Activated CD8-positive, alpha-beta memory T cell treated with anti-CD3 and anti-CD28 coated beads for 1 hour (primary cell): ENCODE data around the gene SF3B2.
A peak's percentile ranks its signal among the peaks of the same experiment; 100 is the strongest.
"Not testable (repeated sequence)": the region's sequence is repeated elsewhere in the genome, so short reads cannot be mapped to it uniquely, and the experiment has no call there.

Experiments
- DNase-seq, 2 donors: peaks; one replicate each; pipeline ENCODE4 v3.0.0-alpha.2; 2020; ENCODE audit warnings: low read depth in 1 of 2; ENCODE audit errors: extremely low read depth in 1 of 2

The SF3B2 gene

DNA sequence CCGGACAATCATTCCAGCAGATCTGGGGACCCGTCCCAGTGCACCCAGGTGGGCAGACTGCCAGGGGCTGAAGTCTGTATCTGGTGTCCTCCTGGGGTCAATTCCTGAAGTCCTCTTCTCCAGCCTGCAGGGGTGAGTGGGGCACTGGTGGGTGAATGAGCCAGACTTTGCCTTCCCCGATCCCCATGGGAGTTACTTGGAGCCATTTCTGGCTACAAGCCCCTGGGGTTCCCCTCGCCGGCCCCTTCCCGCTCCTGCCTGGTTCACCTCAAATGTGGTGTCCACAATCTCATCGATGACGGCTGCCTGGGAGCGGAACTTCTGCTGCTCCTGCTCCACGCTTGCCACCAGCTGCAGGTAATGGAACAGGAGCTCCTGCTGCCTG lies 35.4 kb upstream of the SF3B2 start:
- DNase-seq = no peak

DNA sequence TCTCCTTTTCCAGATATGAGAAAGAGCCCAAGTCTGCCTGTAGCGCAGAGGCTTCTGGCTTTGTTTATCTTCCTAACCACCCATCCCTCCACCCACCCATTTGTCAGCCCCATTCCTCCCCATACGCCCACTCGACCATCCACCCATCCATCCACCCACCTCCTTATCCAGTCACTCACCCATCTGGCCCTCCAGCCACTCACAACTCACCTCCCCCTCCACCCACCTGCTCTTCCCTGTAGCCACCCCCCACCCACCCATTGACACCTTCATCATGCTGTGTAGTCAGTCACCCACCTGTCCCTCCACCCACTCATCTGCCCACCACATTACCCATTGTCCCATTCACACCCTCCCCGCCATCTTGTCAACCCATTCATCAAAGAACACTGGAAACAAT lies 34.8 kb upstream of the SF3B2 start:
- no peak for DNase-seq

DNA sequence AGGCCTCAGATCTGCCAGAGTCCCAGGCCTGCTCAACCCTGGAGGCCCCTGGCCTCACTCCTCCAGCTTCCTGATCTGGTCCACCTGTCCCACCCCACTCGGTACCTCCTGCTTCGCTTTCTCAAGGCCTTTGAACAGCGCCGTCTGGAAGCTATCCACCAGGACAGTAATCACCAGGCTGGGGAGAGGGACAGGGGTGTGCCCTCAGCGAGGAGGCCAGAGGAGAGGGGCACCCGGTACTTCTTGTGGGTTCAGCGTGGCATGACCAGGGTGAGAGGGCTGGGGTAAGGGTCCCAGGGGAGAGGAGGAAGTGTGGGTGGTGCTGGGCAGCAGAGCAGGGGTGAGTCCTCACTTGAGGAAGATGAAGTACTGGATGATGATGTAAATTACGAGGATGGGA lies 32.0 kb upstream of the SF3B2 start:
- no peak for DNase-seq

DNA sequence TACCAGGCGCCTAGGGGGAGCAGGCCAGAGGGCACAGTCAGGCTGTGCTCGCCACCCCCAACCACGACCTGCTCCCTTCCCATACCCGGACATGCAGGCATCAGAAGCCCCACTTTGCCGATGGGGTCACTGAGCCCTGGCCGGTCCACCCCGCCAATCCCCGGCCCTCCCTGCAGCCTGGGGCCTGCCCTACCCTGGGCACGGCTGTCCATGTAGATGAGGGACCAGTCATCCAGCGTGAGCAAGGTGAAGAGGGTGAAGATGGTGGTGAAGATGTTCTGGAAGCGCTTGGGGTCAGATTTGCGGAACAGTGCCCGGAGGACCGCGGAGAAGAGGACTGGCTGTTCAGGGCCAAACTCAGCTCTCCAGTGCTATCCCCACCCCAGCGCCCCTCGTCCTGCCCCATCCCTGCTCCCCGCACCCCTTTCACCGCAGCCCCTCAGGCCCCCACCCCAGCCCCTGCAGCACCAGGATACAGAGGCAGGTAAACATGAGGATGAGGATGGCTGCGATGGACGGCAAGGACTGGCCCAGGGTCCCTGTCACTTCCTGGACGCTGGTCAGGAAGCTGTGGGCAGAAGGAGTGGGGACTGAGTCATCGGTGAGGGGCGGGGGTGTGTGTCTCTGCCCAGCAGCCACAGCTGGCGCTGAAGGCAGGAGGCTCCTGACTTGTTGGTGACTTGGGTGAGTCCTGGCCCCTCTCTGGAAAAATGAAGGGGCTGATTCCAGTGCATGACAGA lies 31.4 kb upstream of the SF3B2 start:
- DNase-seq = no peak

DNA sequence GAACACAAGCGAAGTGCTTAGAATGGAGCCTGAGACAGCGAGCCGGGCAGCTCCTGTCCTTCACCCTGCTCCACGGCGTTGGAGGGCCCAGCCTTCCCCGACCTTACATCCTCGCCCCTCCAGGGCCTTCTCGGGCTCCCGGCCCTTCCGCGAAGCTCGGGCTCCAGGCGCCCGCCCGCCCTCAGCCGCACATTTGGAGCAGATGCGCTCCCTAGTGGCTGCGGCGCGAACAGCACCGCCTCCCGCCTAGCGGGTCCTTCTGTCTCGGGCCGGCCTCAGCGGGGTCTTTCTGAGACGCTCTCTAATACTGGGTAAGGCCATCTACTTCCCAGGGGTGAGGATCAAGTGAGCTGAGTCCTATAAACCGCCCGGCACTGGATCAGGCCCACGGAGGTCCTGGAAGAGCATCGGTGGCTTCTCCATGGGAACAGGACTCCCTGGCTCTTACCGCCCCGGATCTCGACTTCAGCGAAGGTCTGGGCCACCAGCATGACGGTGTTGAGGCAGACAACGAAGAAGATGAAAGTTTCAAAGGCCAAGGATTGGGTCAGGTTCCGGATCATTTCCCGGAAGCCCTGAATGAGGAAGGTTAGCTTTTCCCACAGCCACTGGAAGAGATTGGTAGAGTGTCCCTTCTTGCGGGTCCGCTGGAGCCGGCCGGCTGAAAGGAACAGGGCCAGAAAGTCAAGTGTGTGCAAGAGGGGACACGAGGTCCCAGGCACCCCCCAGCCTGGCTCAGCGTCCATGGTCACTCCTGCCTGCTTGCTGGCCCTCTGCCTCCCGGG lies 29.6 kb upstream of the SF3B2 start:
- peak; percentile 34 to 70 for DNase-seq

DNA sequence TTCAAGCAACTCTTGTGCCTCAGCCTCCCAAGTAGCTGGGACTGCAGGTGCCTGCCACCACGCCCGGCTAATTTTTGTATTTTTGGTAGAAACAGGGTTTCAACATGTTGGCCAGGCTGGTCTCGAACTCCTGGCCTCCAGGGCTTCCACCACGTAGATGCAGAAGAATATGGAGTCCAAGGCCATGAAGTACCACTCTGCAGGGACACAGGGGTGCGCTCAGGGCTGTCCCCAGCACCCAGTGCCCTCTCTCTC lies 29.1 kb upstream of the SF3B2 start:
- DNase-seq = not testable (repeated sequence)

DNA sequence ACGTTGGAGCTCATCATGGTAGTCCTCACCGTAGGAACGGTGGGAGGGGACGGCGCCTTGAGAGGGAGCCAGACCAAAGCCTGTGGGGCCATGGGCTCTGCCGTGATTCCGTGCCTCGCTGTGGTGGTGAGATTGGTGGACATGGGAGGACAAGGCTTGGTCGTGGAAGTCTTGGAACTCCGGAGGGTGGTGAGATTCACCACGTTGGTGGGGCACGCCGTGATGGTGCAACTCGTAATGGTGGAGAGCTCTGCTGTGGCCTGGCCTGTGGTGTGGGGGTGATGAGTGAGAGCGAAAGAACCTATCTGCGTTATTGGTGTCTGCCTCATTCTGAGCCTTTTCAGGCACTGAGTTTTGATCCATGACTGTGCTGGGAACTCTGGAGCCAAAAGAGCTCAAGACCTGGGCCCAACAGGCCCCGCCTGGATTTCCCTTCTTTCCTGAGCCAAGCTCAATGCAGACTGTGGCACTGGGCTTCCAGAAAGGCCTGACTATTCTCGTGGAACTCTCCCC lies 26.1 kb upstream of the SF3B2 start, which contains the start of gene CATSPER1:
TSS of gene CATSPER1 (minus strand) at position 463 of the 513 bp plus-strand sequence. CDS start at position 363, 100 bp downstream.
- no peak for DNase-seq

DNA sequence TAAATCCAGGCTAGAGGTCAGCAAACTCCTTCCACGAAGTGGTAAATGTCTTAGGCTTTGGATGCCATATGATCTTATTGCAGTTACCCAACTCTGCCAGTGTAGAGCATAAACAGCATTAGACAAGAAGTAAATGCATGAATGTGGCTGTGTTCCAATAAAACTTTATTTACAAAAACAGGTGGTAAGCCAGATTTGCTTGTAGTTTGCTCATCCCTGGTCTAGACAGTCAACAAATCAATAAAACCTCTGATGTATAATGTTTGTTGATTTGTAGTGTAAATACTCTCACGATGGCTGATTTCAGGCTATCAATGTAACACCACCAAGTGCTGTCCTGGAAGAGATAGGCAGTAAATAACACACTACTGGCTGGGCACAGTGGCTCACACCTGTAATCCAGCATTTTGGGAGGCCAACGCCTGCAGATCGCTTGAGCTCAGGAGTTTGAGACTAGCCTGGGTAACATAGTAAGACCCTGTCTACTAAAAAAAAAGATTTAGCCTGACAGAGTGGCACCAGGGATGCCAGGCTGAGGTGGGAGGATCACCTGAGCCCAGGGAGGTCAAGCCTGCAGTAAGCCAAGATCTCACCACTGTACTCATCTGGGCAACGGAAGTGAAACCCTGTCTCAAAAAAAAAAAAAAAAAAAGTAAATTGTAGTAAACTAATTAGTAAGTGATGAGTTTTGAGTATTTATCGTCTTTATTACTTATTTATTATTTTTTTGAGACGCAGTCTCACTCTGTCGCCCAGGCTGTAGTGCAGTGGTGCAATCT lies 19.0 kb upstream of the SF3B2 start:
- DNase-seq = no peak

DNA sequence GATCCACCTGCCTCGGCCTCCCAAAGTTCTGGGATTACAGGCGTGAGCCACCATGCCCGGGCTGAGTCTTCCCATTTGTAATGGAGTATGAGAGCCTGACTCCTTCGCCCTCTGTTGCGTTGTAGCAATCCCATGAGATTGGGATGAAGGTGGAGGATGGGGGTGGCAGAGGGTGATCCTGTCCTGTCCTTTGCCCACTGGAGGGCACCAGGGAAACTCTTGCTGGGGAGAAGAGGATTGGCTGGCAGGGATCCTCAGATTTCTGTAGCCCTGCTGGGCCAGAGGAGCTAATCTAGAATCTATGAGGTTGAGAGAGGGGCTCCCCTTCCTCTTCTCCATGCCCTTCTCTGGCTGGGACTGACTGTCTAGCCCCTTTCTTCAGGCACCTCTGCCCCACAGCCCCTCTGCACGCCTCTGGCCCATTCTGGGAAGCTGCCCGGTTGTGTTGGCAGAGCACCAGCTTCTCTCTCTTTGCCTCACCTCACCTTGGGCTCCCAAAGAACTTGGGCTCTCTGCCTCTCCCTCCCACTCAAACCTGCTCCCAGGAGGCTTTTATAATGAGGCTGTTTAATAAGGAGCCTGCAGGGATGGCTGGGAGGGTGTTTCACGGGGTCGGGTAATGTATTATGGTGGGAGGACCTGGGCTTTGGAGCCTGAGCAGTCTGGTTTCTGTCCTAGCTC lies 16.4 kb upstream of the SF3B2 start:
- DNase-seq = no peak

DNA sequence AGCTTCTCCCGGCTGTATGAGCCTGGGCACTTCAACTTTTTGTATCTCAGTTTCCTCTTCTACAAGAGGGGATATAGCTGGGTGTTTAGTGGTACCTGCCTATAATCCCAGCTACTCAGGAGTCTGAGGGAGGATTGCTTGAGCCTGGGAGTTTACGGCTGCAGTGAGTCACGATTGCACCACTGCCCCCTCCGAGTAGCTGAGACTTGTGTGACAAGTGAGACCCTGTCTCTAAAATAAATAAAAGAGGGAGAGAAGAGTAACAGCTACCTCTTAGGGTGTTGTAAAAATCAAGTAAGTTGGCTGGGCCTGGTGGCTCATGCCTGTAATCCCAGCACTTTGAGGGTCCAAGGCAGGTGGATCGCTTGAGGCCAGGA lies 15.8 kb upstream of the SF3B2 start:
- no peak for DNase-seq

DNA sequence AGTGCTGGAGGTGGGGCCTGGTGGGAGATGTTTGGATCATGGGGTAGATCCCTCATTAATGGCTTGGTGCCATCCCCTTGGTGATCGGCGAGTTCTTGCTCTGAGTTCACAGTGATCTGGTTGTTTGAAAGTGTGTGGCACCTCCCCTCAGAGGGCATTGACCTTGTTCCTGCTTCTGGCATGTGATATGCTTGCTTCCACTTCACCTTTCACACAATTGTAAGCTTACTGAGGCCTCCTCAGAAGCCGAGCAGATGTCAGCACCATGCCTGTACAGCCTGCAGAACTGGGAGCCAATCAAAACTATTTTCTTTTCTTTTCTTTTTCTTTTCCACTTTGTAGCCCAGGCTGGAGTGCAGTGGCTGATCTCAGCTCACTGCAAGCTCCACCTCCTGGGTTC lies 14.8 kb upstream of the SF3B2 start:
- no peak for DNase-seq

DNA sequence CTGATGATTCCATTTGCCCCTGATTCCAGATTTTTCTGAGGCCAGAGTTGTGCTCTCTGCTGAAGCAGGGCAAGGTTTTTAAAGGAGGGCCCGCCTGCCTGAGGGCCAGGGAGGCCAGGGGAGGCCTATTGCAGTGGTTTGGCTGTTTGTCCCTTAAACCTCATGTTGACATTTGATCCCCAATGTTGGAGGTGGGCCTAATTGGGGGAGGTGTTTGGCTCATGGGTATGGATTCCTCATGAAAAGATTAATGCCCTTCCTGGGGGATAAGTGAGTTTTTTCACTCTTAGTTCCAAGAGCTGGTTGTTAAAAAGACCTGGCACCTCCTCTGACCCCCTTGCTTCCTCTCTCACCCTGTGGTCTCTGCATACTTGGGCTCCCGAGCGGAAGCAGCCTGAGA lies 12.4 kb upstream of the SF3B2 start:
- no peak for DNase-seq

DNA sequence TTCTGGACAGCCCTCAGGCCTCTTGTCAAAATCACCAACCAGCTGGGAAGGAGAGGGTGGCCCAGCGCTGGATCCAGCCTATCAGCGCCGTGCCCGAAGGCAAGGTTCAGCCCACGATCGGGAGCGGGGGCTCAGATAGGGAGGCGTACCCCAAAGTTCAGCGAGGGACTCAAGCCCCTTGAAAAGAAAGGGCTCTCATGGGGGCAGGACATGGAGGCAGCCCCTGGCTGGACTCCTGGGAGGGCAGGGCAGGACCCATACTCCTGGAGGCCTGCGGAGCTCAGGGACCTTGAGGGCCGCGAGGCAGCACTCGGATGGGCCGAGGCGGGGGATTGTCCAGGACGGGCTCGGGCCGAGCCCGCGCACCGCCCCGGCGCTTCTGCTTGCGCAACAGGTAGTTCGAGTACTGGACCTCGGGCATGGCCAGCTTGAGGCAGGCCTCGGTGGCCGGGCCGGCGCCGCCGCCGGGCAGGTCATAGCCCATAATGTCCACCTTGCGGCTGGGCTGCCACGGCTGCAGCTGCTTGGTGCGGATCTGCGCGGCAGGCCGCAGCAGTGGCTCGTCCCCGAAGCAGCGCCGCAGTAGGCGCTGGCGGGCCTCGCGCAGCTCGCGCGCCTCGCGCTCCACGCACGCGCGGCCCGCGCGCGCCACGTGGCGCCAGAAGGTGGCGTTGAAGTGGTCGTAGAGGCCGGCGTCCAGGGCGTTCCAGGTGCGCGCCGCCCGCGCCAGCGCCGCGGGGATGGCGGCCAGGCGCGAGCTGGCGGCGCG lies 9.8 kb upstream of the SF3B2 start:
- DNase-seq = no peak

DNA sequence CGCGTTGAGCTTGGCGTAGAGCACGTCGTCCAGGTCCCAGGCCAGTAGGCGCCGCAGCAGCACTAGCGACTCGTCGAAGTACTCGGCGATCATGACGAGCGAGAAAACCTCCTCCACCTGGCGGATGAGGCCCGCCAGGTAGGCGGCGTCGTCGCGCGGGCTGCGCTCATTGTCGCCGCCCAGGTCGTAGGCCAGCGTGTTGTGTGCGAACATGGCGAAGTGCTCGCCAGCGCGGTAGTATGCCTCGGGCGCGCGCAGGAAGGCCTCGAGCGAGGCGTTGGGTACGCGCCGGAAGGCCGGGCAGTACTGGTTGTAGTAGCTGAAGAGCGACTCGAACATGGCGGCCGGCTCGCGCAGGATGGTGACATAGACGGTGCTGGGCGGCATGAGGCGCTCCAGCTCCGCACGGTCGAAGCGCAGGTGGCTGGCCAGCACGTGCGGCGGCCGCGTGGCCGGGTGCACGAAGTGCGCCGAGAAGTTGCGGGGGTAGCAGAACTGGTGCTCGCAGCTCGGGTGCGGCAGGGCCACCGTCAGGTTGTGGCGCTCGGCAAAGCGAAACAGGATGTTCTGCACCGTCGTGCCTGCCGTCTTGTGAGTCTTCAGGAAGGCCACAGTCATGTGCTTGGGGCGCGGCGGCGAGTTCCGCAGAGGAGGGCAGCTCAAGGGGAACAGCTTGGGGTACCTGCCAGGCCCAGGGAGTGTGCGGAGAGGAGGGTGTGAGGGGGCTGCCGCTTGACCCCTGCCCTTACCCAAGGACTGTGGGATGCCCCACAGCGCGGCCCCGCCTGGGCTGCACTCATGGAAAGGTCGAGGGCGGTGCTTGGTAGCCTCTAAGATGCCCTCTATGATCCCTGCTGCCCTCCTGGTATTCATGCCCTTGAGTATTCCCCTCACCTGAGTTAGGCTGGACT lies 8.9 kb upstream of the SF3B2 start:
- DNase-seq = no peak

DNA sequence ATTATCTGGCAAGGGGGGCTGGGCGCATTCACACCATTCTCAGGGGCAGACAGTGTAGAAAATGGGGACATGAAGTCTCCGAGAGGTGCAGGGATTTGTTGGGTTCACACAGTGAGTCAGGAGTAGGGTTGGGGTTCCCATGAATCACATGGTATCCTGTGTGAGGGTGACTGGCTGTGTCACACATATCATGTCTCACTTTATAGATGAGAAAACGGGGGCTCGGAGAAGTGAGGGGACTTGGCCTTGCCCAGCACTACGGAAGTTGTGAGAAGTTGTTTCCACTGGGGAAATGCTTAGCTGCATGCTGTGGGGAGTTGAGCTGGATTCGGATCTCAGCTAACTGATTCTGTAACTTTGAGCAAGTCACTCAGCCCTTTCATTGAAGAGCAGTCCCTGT lies 7.4 kb upstream of the SF3B2 start:
- DNase-seq = no peak

DNA sequence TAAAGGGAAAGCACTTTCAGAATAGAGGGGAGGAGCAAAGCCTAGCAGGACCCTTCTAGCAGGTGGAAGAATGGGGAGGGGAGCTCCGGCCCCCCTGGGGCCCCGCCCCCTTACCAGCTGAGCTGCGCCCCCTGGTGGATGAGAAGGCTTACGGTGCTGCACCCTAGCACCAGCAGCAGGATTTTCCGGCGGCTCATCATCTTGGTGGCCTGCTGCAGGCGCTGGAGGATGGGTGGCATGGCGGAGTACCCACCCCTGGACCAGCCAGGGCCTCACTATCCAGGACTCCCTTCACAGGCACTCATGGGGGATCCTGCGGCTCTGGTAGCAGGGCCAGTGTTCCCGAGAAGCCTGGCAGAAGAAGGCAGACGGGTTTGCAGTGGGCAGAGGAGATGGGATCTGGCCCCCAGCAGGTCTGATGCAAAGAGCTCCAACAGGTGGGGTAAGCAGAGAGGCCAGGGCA lies 7.0 kb upstream of the SF3B2 start:
- DNase-seq = peak; percentile 62 to 78

DNA sequence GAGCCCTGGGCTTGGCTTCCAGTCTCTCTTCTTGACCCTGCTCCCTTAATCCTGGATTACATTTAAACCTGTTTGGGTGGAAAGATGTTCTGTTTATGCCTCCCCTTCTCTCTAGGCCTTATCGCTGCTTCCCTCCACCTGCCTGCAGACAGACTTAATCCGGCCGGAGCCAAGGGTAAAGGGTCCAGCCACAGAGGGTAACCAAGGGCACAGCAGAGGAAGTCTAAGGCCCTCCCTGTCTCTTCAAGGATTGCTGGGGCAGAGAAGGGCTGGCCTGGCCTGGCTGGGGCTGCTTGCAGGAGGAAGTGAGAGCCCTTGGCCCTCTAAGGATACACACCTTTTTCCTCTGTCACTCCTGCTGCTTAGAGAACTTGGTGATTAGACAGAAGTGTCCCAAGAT lies 5.3 kb upstream of the SF3B2 start:
- DNase-seq = no peak

DNA sequence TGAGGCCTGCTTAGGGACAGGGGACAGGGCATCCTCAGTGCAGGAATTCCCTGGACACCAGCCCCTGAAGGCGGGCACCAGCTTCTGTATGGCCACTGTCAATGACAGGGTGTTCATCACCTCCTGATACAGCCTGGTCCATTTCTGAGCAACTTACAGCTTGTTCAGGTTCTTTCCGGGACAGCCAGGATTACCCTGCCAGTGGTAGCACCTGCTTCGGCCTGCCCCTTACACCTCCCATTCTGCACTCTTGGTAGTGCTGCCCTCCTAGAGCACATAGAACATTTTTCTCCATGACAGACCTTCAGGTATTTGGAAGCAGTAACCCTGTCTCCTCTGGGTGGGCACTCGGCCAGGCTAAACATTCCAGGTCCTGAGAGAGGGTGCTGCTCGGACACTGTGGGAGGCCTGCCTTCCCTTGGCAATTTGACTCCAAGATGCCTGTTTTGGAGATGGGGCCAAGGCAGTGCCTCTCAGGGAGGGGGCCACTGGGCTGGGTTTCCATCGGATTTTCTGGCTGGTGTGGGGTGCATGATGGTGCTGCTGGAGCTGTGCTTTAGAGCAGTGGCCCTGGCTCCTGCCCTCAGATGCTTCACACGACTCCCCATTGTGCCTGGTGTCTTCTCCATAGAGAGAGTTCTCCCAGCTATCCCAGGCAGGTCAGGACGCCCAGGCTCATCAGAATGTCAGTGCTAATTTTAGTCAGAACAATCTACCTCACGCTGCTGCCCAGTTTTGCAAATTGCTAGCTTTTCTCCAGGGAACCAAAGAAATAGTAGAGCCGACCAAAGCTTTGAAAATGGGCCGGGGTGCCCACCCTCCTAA lies 4.4 kb upstream of the SF3B2 start:
- DNase-seq = no peak
